GM19452 (cell line): ENCODE measurements around the gene OR51B2.
"Not testable (repeated sequence)": the region's sequence is repeated elsewhere in the genome, so short reads cannot be mapped to it uniquely, and the experiment has no call there.

ENCODE experiments used
- ATAC-seq: cut with Tn5 transposase; IDR thresholded peaks from one replicate; pipeline ENCODE4 v1.9.1; 2021; ENCODE audit not compliant: unreplicated experiment

The OR51B2 gene

GRCh38 chr11:5313326-5314023, 10.6 kb downstream of the OR51B2 start:
- not testable (repeated sequence) for ATAC-seq

GRCh38 chr11:5310423-5310822, 13.7 kb downstream of the OR51B2 start:
- no peak for ATAC-seq

GRCh38 chr11:5307256-5308019, 16.7 kb downstream of the OR51B2 start:
- ATAC-seq, result no peak

- no peak for ATAC-seq
These were observed 20.1 kb downstream of the OR51B2 start for GRCh38 chr11:5304046-5304445.

- ATAC-seq, result no peak
These were observed 20.5 kb downstream of the OR51B2 start for GRCh38 chr11:5303626-5304025.

- no peak for ATAC-seq
These were observed 22.3 kb downstream of the OR51B2 start, which contains the start of gene OR51B4 for GRCh38 chr11:5301846-5302245. OR51B4 (minus strand) TSS chr11:5301946; CDS start chr11:5301946, 0 bp downstream.

- ATAC-seq, result no peak
These were observed 23.8 kb downstream of the OR51B2 start for GRCh38 chr11:5300251-5300650.

- no peak for ATAC-seq
These were observed 25.6 kb downstream of the OR51B2 start for GRCh38 chr11:5298451-5298850.

- ATAC-seq, result no peak
These were observed 26.3 kb downstream of the OR51B2 start for GRCh38 chr11:5297721-5298323.

- ATAC-seq, result not testable (repeated sequence)
These were observed 29.6 kb downstream of the OR51B2 start for GRCh38 chr11:5294342-5294995.

GRCh38 chr11:5293028-5293427, 31.1 kb downstream of the OR51B2 start:
- no peak for ATAC-seq

GRCh38 chr11:5291207-5291838, 32.8 kb downstream of the OR51B2 start:
- ATAC-seq, result peak; percentile 95

GRCh38 chr11:5290106-5290505, 34.0 kb downstream of the OR51B2 start:
- ATAC-seq, result no peak

- ATAC-seq, result no peak
These were observed 34.4 kb downstream of the OR51B2 start for GRCh38 chr11:5289696-5290095.

GRCh38 chr11:5288906-5289550, 35.1 kb downstream of the OR51B2 start:
- ATAC-seq, result no peak

- no peak for ATAC-seq
These were observed 35.8 kb downstream of the OR51B2 start for GRCh38 chr11:5288108-5288905.

GRCh38 chr11:5286901-5287300, 37.2 kb downstream of the OR51B2 start:
- ATAC-seq, result no peak

- no peak for ATAC-seq
These were observed 37.7 kb downstream of the OR51B2 start for GRCh38 chr11:5286351-5286750.

GRCh38 chr11:5285703-5286340, 38.3 kb downstream of the OR51B2 start:
- no peak for ATAC-seq
